ENCODE data around the gene KRT71.

GRCh38 chr12:52522346-52523011 is 30.5 kb downstream of the KRT71 start:
- TF ChIP-seq CTCF (IDR thresholded peaks at IDR 0.05; ENCODE audit: poor library complexity, severe bottlenecking): no peak
- no peak for TF ChIP-seq POLR2AphosphoS5 (IDR thresholded peaks at IDR 0.05)
- no peak for TF ChIP-seq SMC3 (conservative IDR thresholded peaks at IDR 0.05; ENCODE audit: poor library complexity)
